Measurements from ENCODE around the gene CLEC4E.

- TF ChIP-seq CTCF (IDR thresholded peaks at IDR 0.05) (no peak), POLR2A (IDR thresholded peaks at IDR 0.05) (no peak), POLR2AphosphoS5 (IDR thresholded peaks at IDR 0.05) (no peak), EP300 (IDR thresholded peaks at IDR 0.05) (no peak)
These were observed 20.3 kb upstream of the CLEC4E start for GRCh38 chr12:8561011-8561410.

Measured in sigmoid colon (tissue), 4 donors.